GM12892 (cell line): Measurements from ENCODE around the gene NDUFS5.
"Not testable (repeated sequence)": the region's sequence is repeated elsewhere in the genome, so short reads cannot be mapped to it uniquely, and the experiment has no call there.

Experiments
- DNase-seq: peaks from one replicate; pipeline ENCODE4 v3.0.0; 2011; ENCODE audit not compliant: insufficient read length
- FAIRE-seq: peaks from 2 replicates; lab custom pipeline; 2011; peaks lifted over from hg19 to GRCh38; lab: Jason Lieb, UNC
- POLR2A ChIP-seq: IDR thresholded peaks from 2 replicates; pipeline ENCODE4 v1.6.1; 2011; ENCODE audit warnings: low read depth, low read length, control low read depth
- POLR2AphosphoS5 ChIP-seq: IDR thresholded peaks from 2 replicates; pipeline ENCODE4 v1.6.1; 2011; ENCODE audit warnings: low read depth, low read length, control low read depth
- TAF1 ChIP-seq: IDR thresholded peaks from 2 replicates; pipeline ENCODE4 v1.6.1; 2011; ENCODE audit warnings: low read depth, mild to moderate bottlenecking, control low read depth, low read length, borderline replicate concordance

NDUFS5 gene

DNA sequence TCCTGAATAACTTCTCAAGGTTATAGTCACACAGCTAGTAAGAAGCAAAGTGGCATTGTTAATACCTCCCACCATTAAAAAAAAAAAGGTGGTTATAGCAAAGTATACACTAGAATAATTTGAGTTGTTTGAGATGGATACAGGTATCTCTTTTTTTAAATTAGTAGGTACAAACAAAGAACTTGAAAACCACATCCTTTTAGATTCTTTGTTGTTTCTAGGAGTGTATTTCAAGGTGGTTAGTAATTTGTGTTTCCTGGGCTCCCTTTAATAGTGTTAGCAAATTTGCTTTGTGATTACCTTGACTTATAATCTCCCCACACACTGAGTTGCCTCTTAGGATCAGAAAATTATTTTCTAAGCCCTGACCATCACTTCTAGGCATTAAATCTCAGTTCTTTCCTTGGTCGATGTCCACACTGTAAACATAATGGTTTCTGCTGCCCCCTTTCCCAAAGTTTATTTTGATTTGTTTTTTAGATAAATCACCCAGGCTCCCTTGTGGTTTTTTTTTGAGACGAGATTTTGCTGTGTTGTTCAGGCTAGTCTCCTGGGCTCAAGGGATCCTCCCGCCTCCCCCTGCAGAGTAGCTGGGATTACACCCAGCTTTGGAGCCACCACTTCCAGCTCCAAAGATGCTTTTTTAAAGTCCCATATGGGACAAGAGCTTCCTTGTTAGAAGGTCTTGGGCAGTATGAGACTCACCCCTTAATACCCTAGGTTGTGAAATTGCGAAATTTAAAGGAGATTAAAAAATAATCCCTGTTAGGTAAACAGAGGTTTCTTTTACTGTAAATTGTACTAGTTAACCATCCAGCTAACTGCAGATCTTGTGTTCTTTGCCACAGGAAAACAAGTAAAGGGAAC lies 28.9 kb upstream of the NDUFS5 start:
- peak; percentile 38 for FAIRE-seq
- DNase-seq: no peak
- TF ChIP-seq POLR2A: no peak
- TF ChIP-seq TAF1: no peak
- no peak for TF ChIP-seq POLR2AphosphoS5

DNA sequence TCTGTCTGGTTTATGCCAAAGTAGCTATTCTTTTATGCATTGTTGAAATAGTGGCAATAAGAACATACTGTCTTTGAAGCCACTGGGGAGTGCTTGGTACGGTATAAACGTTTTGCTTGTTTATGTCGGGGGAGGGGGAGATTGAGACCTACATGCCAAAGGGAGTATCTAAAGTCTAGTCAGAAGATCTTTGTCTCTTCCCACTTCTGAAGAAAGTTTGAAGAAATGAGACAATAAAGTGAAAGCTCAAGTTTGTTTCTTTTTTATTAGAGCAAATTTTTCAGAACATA lies 28.3 kb upstream of the NDUFS5 start:
- DNase-seq (no peak), FAIRE-seq (no peak)
- TF ChIP-seq TAF1: no peak

DNA sequence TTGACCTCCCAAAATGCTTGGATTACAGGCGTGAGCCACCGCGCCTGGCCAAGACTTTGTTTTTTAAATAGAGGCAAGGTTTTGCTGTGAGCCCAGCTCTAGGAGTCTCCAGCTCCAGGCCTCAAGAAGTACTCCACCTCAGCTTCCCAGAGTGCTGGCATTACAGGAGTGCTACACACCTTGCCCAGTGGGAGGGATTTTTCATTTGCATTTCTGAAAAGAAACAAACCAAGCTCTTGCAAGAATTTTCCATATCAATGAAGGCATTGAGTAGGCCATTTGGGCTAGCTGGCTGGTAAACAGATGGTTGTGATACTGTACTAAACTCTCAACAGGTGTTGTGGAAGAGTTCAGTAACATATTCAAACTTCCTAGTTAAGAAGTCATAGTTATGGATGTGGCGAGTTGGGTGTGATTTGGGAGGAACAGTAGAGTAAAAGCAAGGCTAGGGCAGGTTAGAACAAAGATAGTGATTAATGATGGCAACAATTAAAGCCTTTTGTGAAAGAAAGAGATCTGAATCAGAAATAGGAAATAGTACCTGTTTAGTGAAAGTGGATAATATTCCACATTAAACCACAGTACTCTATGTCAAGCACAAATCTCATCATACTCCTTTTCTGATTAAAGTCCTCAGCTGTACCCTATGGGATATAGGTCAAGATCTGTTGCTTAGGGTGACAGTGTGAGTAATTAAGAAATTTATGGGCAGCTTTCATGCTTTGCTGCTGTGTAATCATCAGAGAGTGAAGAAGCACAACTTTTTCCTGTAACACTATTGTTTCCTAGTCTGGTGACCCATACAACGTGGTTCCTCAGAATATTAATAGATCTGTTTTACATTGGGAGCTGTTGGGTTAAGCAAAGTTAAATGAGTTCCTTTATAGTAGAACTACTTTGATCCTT lies 24.4 kb upstream of the NDUFS5 start:
- FAIRE-seq (no peak), DNase-seq (no peak)
- no peak for TF ChIP-seq POLR2AphosphoS5
- TF ChIP-seq TAF1: no peak
- no peak for TF ChIP-seq POLR2A

DNA sequence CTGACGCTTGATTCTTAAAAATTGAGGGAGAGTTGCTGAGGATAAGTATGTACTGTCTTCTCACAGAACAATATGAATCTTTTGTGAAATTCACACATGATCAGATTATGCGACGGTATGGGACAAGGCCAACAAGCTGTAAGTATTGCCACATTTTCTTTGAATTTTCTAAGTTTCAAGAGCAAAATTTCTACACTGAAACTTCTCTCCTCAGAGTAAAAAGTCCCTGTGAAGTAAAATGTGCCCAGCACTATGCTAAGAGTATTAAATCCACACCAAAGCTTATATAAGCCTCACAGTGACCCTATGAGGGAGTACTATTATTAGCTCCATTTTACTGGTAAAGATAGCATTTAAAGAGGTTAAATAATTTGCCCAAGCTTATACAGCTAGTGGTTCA lies 22.9 kb upstream of the NDUFS5 start:
- no peak for FAIRE-seq
- no peak for TF ChIP-seq TAF1
- no peak for TF ChIP-seq POLR2AphosphoS5
- TF ChIP-seq POLR2A: no peak
- DNase-seq: no peak

DNA sequence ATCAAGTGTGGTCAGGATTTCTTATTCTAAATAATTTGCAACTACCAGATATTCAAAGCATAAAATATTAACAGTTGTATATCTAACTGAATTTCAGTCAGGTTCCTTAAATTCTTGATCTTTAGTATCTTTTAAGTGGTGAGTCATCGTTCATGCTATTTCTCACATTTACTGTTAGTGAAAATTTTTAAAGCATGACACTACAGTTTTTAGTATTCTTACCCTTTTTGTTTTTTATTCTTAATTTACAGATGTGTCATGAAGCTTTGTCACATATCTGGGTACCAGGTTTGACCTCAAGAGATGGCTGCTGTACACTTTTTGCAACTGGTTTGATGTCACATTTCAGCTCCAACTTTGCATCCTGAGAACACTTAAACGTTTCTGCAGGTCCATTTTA lies 22.4 kb upstream of the NDUFS5 start:
- FAIRE-seq: no peak
- no peak for TF ChIP-seq POLR2A

DNA sequence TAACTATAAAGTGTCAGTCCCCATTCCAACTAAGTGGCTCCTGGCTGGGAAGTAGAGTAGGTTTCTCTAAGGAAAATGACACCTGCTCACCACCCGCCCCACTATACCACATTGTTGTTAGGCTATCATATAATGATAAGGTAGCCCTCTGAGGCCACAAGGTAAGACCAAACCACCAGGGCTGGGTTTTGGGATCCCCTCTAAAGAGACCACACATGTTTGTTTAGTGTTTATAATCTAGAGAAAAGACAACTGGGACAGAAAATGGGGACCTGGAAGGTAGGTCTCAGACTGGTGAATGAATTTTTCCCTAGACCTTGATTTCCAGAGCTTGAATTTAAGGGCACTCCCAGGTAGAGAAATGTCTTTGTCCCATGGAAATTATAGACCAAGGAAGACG lies 19.9 kb upstream of the NDUFS5 start:
- no peak for DNase-seq
- TF ChIP-seq POLR2A (no peak), TAF1 (no peak), POLR2AphosphoS5 (no peak)
- FAIRE-seq: no peak

More for the DNA sequence above, 22.4 kb upstream of the NDUFS5 start:
- no peak for DNase-seq

DNA sequence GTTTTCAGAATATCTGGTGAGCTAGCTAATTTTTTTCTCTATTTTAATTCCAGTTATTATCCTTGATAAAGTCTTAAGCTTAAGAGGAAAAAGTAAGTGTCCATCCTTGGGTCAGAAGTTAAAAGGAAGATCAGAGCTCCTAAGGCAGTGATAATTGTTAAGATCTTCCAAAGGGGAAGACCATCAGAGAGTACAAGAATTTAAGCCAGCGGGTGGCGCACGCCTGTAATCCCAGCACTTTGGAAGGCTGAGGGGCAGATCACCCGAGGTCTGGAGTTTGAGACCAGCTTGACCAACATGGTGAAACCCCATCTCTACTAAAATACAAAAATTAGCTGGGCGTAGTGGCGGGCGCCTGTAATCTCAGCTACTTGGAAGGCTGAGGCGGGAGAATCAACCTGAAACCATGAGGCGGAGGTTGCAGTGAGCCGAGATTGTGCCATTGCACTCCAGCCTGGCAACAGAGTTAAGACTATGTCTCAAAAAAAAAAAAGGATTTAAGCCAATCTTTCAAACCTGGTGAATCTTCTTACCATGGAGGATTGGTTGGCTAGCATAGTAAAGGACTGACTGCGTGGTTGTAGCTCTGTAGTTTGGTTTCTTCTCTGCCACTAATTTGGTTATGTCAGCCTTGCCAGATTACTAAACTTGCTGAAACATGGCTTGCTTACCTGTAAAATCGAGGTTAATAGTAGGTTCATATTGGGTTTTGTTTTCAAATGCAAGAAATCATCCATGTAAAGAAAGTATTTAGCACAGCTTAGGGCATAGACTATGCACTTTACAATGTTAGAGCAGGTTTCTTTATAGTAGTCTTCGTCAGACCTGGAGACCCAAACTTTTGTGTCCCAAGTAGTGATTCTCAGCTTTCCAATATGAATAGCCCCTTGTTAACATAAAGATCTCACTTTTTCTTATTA lies 19.2 kb upstream of the NDUFS5 start:
- peak; percentile 25; the same call in 1 of the 2 replicates for TF ChIP-seq POLR2AphosphoS5
- TF ChIP-seq POLR2A: peak; percentile 59; the same call in 1 of the 2 replicates
- TF ChIP-seq TAF1: no peak
- FAIRE-seq: no peak
- DNase-seq: no peak

DNA sequence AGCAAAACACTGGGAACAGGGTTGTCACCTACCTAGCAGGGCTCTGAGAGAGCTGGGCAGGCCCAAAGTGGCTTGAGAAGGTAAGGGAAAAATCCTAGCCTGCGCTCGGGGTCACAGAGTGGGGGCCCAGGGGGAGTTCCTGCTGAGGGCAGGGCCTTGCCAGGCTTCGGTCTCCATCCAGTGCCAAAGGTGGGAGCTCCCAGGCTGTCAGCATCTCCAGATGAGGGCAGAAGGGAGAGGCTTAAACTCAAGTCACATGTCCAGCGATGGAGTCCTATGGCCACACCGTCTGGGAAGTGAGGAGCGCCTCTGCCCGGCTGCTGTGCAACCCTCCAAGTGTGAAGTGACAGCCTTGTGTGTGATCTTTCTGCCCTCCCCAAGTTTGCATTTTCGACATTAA lies 11.2 kb upstream of the NDUFS5 start:
- FAIRE-seq, DNase-seq: not testable (repeated sequence)

DNA sequence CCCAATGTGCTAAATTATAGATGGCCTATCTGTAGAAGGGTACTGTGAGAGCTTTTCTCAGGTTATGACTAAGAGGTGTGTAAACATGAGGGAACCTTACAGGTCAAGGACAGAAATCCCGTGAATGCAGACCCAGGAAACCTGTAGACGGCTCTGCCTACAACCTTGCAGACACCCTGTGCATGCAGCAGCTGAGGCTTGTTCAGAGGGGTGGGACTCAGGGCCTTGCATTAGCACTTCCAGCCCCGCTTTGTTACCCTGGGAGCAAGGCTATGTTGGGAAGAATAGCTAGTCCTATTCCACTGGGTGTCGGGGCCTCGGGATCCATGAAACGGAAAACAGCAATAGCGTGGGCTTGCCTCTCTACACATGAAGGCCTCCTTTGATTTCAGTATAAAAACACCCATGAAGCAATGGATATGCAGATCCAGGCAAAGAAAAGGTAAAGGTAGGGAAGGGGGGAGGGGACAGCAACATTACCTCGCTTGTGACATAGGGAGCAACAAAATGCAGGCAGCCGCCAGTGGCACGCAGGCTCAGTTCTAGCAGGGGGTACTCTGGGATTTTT lies 9.5 kb upstream of the NDUFS5 start:
- FAIRE-seq (no peak), DNase-seq (no peak)
- no peak for TF ChIP-seq TAF1
- TF ChIP-seq POLR2AphosphoS5: no peak
- TF ChIP-seq POLR2A: no peak

DNA sequence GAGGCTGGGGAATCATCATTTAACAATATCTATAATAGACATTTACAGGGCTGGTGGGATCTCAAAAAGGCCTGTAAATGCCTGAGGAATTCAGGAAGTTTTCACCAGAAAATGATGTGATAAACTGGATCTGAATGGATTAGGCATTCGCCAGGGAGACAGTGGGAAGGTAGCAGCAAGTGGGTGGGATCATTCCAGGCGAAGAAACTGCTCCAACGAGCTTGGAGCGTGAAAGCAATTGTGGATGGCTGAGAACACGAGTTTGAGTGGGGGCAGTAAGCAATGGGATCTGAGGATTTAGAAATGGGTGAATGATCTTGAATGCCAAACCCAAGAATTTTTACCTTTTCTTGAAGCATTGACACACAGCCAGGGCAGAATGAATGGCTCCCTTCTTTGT lies 8.9 kb upstream of the NDUFS5 start:
- no peak for DNase-seq

DNA sequence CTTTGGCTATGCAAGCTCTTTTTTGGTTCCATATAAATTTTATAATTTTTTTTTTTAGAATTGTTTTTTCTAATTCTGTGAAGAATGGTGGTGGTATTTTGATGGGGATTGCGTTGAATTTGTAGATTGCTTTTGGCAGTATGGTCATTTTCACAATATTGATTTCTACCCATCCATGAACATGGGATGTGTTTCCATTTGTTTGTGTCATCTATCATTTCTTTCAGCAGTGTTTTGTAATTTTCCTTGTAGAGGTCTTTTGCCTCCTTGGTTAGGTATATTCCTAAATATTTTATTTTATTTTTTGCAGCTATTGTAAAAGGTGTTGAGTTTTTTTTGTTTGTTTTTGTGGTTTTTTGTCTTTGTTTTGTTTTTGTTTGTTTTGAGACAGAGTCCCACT lies 5.7 kb upstream of the NDUFS5 start:
- FAIRE-seq, DNase-seq: not testable (repeated sequence)

More for the DNA sequence above, 8.9 kb upstream of the NDUFS5 start:
- FAIRE-seq: no peak
- TF ChIP-seq POLR2A (no peak), POLR2AphosphoS5 (no peak), TAF1 (no peak)

DNA sequence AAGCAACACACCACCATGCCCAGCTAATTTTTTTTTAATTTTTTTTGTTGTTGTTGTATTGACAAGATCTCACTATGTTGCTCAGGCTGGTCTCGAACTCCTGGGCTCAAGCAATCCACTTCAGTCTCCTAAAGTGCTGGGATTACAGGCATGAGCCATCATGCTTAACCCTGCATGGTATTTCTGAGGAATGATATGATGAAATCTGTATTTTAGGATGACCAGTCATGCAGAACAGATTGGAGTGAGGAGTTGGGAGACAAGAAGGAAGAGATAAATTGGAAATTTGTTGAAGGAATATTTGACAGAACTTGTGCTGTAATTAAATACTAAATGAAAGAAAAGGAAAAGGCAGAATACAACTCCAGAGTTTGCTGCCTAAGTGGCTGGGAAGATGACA lies 4.7 kb upstream of the NDUFS5 start:
- FAIRE-seq (no peak), DNase-seq (no peak)
- no peak for TF ChIP-seq POLR2AphosphoS5
- TF ChIP-seq TAF1: no peak
- TF ChIP-seq POLR2A: no peak
